Embryonic facial prominence (tissue), 1 donor: ENCODE data around the gene FAM120C.

ENCODE experiments used
- DNase-seq: peaks from one replicate; pipeline ENCODE4 v3.0.0-alpha.2; 2016; ENCODE audit errors: extremely low spot score

FAM120C gene

GRCh38 chrX:54043056-54043455 lies 140.0 kb downstream of the FAM120C start:
- DNase-seq = no peak

GRCh38 chrX:54042609-54043021 lies 140.4 kb downstream of the FAM120C start:
- DNase-seq = peak; percentile 18

GRCh38 chrX:54030329-54030728 lies 152.7 kb downstream of the FAM120C start:
- no peak for DNase-seq

- DNase-seq = no peak
Observed at GRCh38 chrX:54029529-54030143, 153.4 kb downstream of the FAM120C start.

GRCh38 chrX:54024350-54024749 lies 158.7 kb downstream of the FAM120C start:
- no peak for DNase-seq
